ENCODE measurements around the gene SYT11. TPM values are rescaled to one million over a fixed set of nuclear protein-coding genes. Genes with fewer than 3 reads are reported as not detected.
"Not testable (repeated sequence)": the region's sequence is repeated elsewhere in the genome, so short reads cannot be mapped to it uniquely, and the experiment has no call there.

The SYT11 gene
- total and polyA plus RNA-seq, 7 experiments from 2014 or later: 0.39 to 22.9 (median 1.4) TPM

GRCh38 chr1:155893389-155894142, 34.2 kb downstream of the SYT11 start:
- intact Hi-C loops (cut with micrococcal nuclease): loop anchor here (1.0 kb wide), 2 partner anchors 18 to 36 kb away; partner anchors contain the start of genes GON4L (in 1 of the 2) and RIT1 (in 1 of the 2)
- no peaks in the 10 kb centered on the region for H3K9me3 ChIP-seq (ENCODE audit: control insufficient read depth in 2 of 3, low read length in 3 of 3)
- peak overlapping the region in 7 of 10 donors; percentile 11 to 59 (median 29) for H3K4me3 Mint-ChIP-seq
- peaks cover 9 to 19% (median 16%) of the 10 kb centered on the region in 7 donors for H3K4me1 Mint-ChIP-seq
- DNase-seq (peak in 7 of 9 donors; percentile 38 to 61 (median 46)), ATAC-seq (peak; percentile 88)
- no peaks in the 10 kb centered on the region for H3K27me3 Mint-ChIP-seq
- ChIA-PET POLR2A (interaction anchor here (0.6 to 1.5 kb wide), 8 partner anchors 9 to 657 kb away, joined by 3 to 6 read pairs (median 3); partner anchors contain the start of genes GON4L, KHDC4, PMF1 and SYT11), CTCF (no interaction called here)
- no peak overlapping the region for H3K4me3 ChIP-seq (ENCODE audit: low read length)
- H3K36me3 ChIP-seq (ENCODE audit: control insufficient read depth in 2 of 3, insufficient read depth in 3 of 3, low read length in 3 of 3): peaks cover 0 to 13% (median 1%) of the 10 kb centered on the region in 3 experiments
- peak overlapping the region; percentile 56 for H3K27ac ChIP-seq (ENCODE audit: low read depth, low read length)
- no peaks in the 10 kb centered on the region for H3K9me3 Mint-ChIP-seq
- no peaks in the 10 kb centered on the region for H3K27me3 ChIP-seq (ENCODE audit: control insufficient read depth in 2 of 2, insufficient read depth in 2 of 2, low read length in 2 of 2)
- H3K27ac Mint-ChIP-seq: peak overlapping the region; percentile 72 to 91 (median 85)
- H3K36me3 Mint-ChIP-seq: peaks cover 0 to 10% (median 7%) of the 10 kb centered on the region in 5 donors
- peaks cover 4 to 13% of the 10 kb centered on the region in 2 donors for H3K4me1 ChIP-seq (ENCODE audit: control insufficient read depth in 2 of 2, insufficient read depth in 2 of 2, low read length in 2 of 2)

DNA sequence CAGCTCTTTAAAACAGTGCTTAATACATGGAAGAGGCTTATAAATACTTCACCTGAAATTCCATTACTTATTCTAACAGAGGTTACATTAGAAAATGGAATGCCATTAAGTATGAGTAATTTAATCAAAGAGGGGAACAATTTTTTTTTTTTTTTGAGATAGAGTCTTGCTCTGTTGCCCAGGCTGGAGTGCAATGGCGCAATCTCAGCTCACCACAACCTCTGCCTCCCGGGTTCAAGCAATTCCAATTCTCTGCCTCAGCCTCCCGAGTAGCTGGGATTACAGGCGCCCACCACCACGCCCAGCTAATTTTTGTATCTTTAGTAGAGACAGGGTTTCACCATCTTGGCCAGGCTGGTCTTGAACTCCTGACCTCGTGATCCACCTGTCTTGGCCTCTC, 36.2 kb downstream of the SYT11 start:
- ATAC-seq; H3K9me3 Mint-ChIP-seq; H3K9me3 ChIP-seq (ENCODE audit: control insufficient read depth in 2 of 3, low read length in 3 of 3); H3K27ac ChIP-seq (ENCODE audit: low read depth, low read length); H3K4me3 ChIP-seq (ENCODE audit: low read length); H3K27me3 Mint-ChIP-seq; CTCF ChIA-PET; intact Hi-C loops (cut with micrococcal nuclease); H3K27me3 ChIP-seq (ENCODE audit: control insufficient read depth in 2 of 2, insufficient read depth in 2 of 2, low read length in 2 of 2); DNase-seq; H3K4me3 Mint-ChIP-seq: not testable (repeated sequence)
- H3K4me1 ChIP-seq (ENCODE audit: control insufficient read depth in 2 of 2, insufficient read depth in 2 of 2, low read length in 2 of 2): peaks cover 4 to 13% of the 10 kb centered on the region in 2 donors
- Mint-ChIP-seq H3K4me1 (peaks cover 9 to 22% (median 20%) of the 10 kb centered on the region in 7 donors), H3K27ac (peak overlapping the region in 2 of 9 donors; percentile 37 to 51), H3K36me3 (peaks cover 5 to 26% (median 19%) of the 10 kb centered on the region in 5 donors)
- POLR2A ChIA-PET: interaction anchor here (0.7 to 1.2 kb wide), 3 partner anchors 17 to 94 kb away, joined by 3 to 4 read pairs (median 4); partner anchors contain the start of gene KHDC4
- H3K36me3 ChIP-seq (ENCODE audit: control insufficient read depth in 2 of 3, insufficient read depth in 3 of 3, low read length in 3 of 3): peaks cover 9 to 34% (median 14%) of the 10 kb centered on the region in 3 experiments

DNA sequence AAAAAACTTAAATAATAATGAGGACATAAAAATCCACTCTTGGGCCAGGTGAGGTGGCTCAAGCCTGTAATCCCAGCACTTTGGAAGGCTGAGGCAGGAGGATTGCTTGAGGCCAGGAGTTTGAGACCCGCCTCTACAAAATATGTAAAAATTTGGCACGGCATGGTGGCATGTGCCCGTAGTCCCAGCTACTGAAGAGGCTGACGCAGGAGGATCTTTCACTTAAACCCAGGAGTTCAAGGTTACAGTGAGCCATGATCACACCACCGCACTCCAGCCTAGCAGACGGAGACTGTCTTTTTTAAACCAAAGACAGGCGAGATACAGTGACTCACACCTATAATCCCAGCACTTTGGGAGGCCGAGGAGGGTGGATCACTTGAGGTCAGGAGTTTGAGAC, 37.1 kb downstream of the SYT11 start:
- H3K27me3 Mint-ChIP-seq; DNase-seq; CTCF ChIA-PET; H3K4me3 ChIP-seq (ENCODE audit: low read length); H3K27ac ChIP-seq (ENCODE audit: low read depth, low read length); H3K9me3 Mint-ChIP-seq; ATAC-seq; H3K4me3 Mint-ChIP-seq; H3K9me3 ChIP-seq (ENCODE audit: control insufficient read depth in 2 of 3, low read length in 3 of 3); intact Hi-C loops (cut with micrococcal nuclease); H3K27me3 ChIP-seq (ENCODE audit: control insufficient read depth in 2 of 2, insufficient read depth in 2 of 2, low read length in 2 of 2): not testable (repeated sequence)
- POLR2A ChIA-PET: interaction anchor here (0.7 kb wide), 1 partner anchor 392 kb away, joined by 3 read pairs; no protein-coding TSS in a partner anchor
- Histone ChIP-seq H3K36me3 (ENCODE audit: control insufficient read depth in 2 of 3, insufficient read depth in 3 of 3, low read length in 3 of 3) (peaks cover 14 to 43% (median 16%) of the 10 kb centered on the region in 3 experiments), H3K4me1 (ENCODE audit: control insufficient read depth in 2 of 2, insufficient read depth in 2 of 2, low read length in 2 of 2) (peaks cover 4 to 13% of the 10 kb centered on the region in 2 donors)
- Mint-ChIP-seq H3K4me1 (peaks cover 9 to 22% (median 20%) of the 10 kb centered on the region in 7 donors), H3K27ac (peak overlapping the region in 2 of 9 donors; percentile 39 to 41), H3K36me3 (peaks cover 5 to 26% (median 19%) of the 10 kb centered on the region in 5 donors)

DNA sequence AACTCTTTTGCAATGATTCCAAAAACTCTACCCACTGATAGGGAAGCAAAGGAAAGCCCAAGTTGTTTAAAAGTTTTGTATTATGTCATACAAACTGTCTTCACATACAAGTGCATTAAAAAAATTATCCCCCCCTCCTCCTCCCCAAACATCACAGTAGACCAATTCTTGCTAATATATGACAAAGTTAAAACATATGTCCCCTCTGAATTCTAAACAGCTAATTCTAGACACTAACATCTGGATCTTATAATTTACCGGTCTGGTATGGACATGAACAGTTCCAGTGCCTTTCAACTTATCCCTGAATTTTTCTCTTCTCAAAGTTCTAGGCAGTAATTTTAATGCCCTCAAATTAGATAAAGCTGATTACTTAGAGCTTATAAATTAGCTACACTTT, 38.4 kb downstream of the SYT11 start:
- Histone ChIP-seq H3K27me3 (ENCODE audit: control insufficient read depth in 2 of 2, insufficient read depth in 2 of 2, low read length in 2 of 2) (no peaks in the 10 kb centered on the region), H3K4me1 (ENCODE audit: control insufficient read depth in 2 of 2, insufficient read depth in 2 of 2, low read length in 2 of 2) (peaks cover 4 to 13% of the 10 kb centered on the region in 2 donors), H3K9me3 (ENCODE audit: control insufficient read depth in 2 of 3, low read length in 3 of 3) (no peaks in the 10 kb centered on the region), H3K27ac (ENCODE audit: low read depth, low read length) (no peak overlapping the region), H3K4me3 (ENCODE audit: low read length) (no peak overlapping the region), H3K36me3 (ENCODE audit: control insufficient read depth in 2 of 3, insufficient read depth in 3 of 3, low read length in 3 of 3) (peaks cover 14 to 49% (median 18%) of the 10 kb centered on the region in 3 experiments)
- peak overlapping the region in 4 of 9 donors; percentile 38 to 72 (median 54) for H3K27ac Mint-ChIP-seq
- DNase-seq (no peak), ATAC-seq (no peak)
- CTCF ChIA-PET: no interaction called here
- no peaks in the 10 kb centered on the region for H3K27me3 Mint-ChIP-seq
- H3K4me3 Mint-ChIP-seq: no peak overlapping the region
- intact Hi-C loops (cut with micrococcal nuclease): no loop called here
- no peaks in the 10 kb centered on the region for H3K9me3 Mint-ChIP-seq
- POLR2A ChIA-PET: no interaction called here
- H3K4me1 Mint-ChIP-seq: peaks cover 7 to 19% (median 16%) of the 10 kb centered on the region in 7 donors
- H3K36me3 Mint-ChIP-seq: peaks cover 5 to 26% (median 19%) of the 10 kb centered on the region in 5 donors

- ATAC-seq (no peak), DNase-seq (no peak)
- H3K27me3 ChIP-seq (ENCODE audit: control insufficient read depth in 2 of 2, insufficient read depth in 2 of 2, low read length in 2 of 2): no peaks in the 10 kb centered on the region
- POLR2A ChIA-PET: interaction anchor here (0.6 to 0.8 kb wide), 4 partner anchors 10 to 157 kb away, joined by 3 to 5 read pairs (median 4); no protein-coding TSS in a partner anchor
- H3K36me3 ChIP-seq (ENCODE audit: control insufficient read depth in 2 of 3, insufficient read depth in 3 of 3, low read length in 3 of 3): peaks cover 17 to 57% (median 19%) of the 10 kb centered on the region in 3 experiments
- H3K4me1 Mint-ChIP-seq: peaks cover 0 to 8% (median 5%) of the 10 kb centered on the region in 7 donors
- intact Hi-C loops (cut with micrococcal nuclease): no loop called here
- no peaks in the 10 kb centered on the region for H3K27me3 Mint-ChIP-seq
- H3K9me3 Mint-ChIP-seq: no peaks in the 10 kb centered on the region
- H3K4me3 ChIP-seq (ENCODE audit: low read length): no peak overlapping the region
- peak overlapping the region in 3 of 9 donors; percentile 21 to 62 (median 49) for H3K27ac Mint-ChIP-seq
- CTCF ChIA-PET: no interaction called here
- no peak overlapping the region for H3K27ac ChIP-seq (ENCODE audit: low read depth, low read length)
- no peak overlapping the region for H3K4me3 Mint-ChIP-seq
- peaks cover 0 to 3% of the 10 kb centered on the region in 2 donors for H3K4me1 ChIP-seq (ENCODE audit: control insufficient read depth in 2 of 2, insufficient read depth in 2 of 2, low read length in 2 of 2)
- no peaks in the 10 kb centered on the region for H3K9me3 ChIP-seq (ENCODE audit: control insufficient read depth in 2 of 3, low read length in 3 of 3)
- H3K36me3 Mint-ChIP-seq: peaks cover 5 to 26% (median 19%) of the 10 kb centered on the region in 5 donors
These were observed 39.5 kb downstream of the SYT11 start for GRCh38 chr1:155898888-155899287.

DNA sequence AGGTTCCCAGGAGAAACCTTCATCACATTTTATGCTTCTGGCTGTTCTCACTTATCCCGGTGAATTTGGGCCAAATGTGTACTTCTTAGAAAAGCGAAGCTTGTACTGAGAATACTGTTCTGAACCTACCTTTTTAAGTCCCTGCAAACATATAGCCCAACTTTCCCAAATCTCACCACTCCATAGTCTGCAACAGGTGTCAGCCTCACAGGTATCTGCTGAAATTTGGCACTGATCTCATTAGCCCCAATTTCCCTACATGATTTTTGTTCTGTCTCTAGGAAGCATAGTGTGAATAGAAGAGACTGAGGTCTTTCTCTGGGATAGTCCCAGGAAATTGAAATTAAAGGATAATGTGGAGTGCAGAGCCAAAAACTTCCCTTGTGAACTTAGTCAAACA, 40.3 kb downstream of the SYT11 start:
- ATAC-seq: no peak
- intact Hi-C loops (cut with micrococcal nuclease): no loop called here
- ChIA-PET POLR2A (interaction anchor here (0.8 kb wide), 1 partner anchor 25 kb away, joined by 4 read pairs; no protein-coding TSS in a partner anchor), CTCF (no interaction called here)
- no peaks in the 10 kb centered on the region for H3K27me3 ChIP-seq (ENCODE audit: control insufficient read depth in 2 of 2, insufficient read depth in 2 of 2, low read length in 2 of 2)
- H3K27me3 Mint-ChIP-seq: no peaks in the 10 kb centered on the region
- no peaks in the 10 kb centered on the region for H3K9me3 ChIP-seq (ENCODE audit: control insufficient read depth in 2 of 3, low read length in 3 of 3)
- no peaks in the 10 kb centered on the region for H3K4me1 ChIP-seq (ENCODE audit: control insufficient read depth in 2 of 2, insufficient read depth in 2 of 2, low read length in 2 of 2)
- no peak for DNase-seq
- no peak overlapping the region for H3K4me3 ChIP-seq (ENCODE audit: low read length)
- H3K36me3 Mint-ChIP-seq: peaks cover 9 to 34% (median 24%) of the 10 kb centered on the region in 5 donors
- no peak overlapping the region for H3K27ac ChIP-seq (ENCODE audit: low read depth, low read length)
- H3K36me3 ChIP-seq (ENCODE audit: control insufficient read depth in 2 of 3, insufficient read depth in 3 of 3, low read length in 3 of 3): peaks cover 22 to 65% (median 27%) of the 10 kb centered on the region in 3 experiments
- H3K9me3 Mint-ChIP-seq: no peaks in the 10 kb centered on the region
- no peak overlapping the region for H3K4me3 Mint-ChIP-seq
- peak overlapping the region in 1 of 9 donors; percentile 11 for H3K27ac Mint-ChIP-seq
- H3K4me1 Mint-ChIP-seq: peaks cover 2 to 9% (median 5%) of the 10 kb centered on the region in 7 donors

All from naive thymus-derived CD4-positive, alpha-beta T cell (primary cell).